Neural cell (in vitro differentiated cells): ENCODE measurements around the gene SLC66A2. TPM values are rescaled to one million over a fixed set of nuclear protein-coding genes. Genes with fewer than 3 reads are reported as not detected.

Experiments used
- H2AFZ ChIP-seq: fragments of 200-600, 300-800 bp; sonication (generic), shearing (Covaris generic); 2 replicates; pipeline ENCODE4 v1.6.0; 2014; ENCODE audit warnings: low read depth, mild to moderate bottlenecking, antibody characterized with exemption, low read length, moderate library complexity
- H3F3A ChIP-seq: fragments of 200-600 bp; shearing (Covaris generic); 2 replicates; pipeline ENCODE4 v1.6.1; 2016; ENCODE audit warnings: mild to moderate bottlenecking, moderate library complexity, mixed read lengths, antibody characterized with exemption, low read length; ENCODE audit not compliant: insufficient read depth, poor library complexity, severe bottlenecking
- H3K27ac ChIP-seq: fragments of 200-600, 300-800 bp; sonication (generic), shearing (Covaris generic); 2 replicates; pipeline ENCODE4 v1.5.1; 2014; ENCODE audit warnings: mild to moderate bottlenecking, low read length, moderate library complexity
- H3K27me3 ChIP-seq: fragments of 300-800, 200-600 bp; sonication (generic), shearing (Covaris generic); 2 replicates; pipeline ENCODE4 v1.6.0; 2014; ENCODE audit warnings: mild to moderate bottlenecking, low read depth, low read length, moderate library complexity; ENCODE audit not compliant: insufficient read depth
- H3K36me3 ChIP-seq: fragments of 300-800, 200-600 bp; sonication (generic), shearing (Covaris generic); 2 replicates; pipeline ENCODE4 v1.5.1; 2014; ENCODE audit warnings: mild to moderate bottlenecking, antibody characterized with exemption, low read length, moderate library complexity; ENCODE audit not compliant: insufficient read depth
- H3K4me2 ChIP-seq: fragments of 300-800, 200-600 bp; sonication (generic), shearing (Covaris generic); 2 replicates; pipeline ENCODE4 v1.6.0; 2014; ENCODE audit warnings: mild to moderate bottlenecking, low read length
- H3K4me3 ChIP-seq: fragments of 300-800, 200-600 bp; sonication (generic), shearing (Covaris generic); 2 replicates; pipeline ENCODE4 v1.5.1; 2014; ENCODE audit warnings: mild to moderate bottlenecking, low read length, moderate library complexity
- H3K79me2 ChIP-seq: fragments of 200-600 bp; shearing (Covaris generic); replicated peaks from 2 replicates; pipeline ENCODE4 v1.6.0; 2014; ENCODE audit warnings: mild to moderate bottlenecking, low read length, moderate library complexity; ENCODE audit not compliant: insufficient read depth
- H3K9ac ChIP-seq: fragments of 300-800, 200-600 bp; sonication (generic), shearing (Covaris generic); 2 replicates; pipeline ENCODE4 v1.6.1; 2016; ENCODE audit warnings: mild to moderate bottlenecking, low read length, mixed read lengths
- H3K9me2 ChIP-seq: fragments of 200-600 bp; shearing (Covaris generic); 2 replicates; pipeline ENCODE4 v1.6.1; 2016; ENCODE audit warnings: mild to moderate bottlenecking, low read length, mixed read lengths; ENCODE audit not compliant: insufficient read depth
- H3K9me3 ChIP-seq: fragments of 200-600, 300-800 bp; sonication (generic), shearing (Covaris generic); 2 replicates; pipeline ENCODE4 v1.6.1; 2016; ENCODE audit warnings: mild to moderate bottlenecking, mixed run types, low read length, moderate library complexity, mixed read lengths
- H4K20me1 ChIP-seq: fragments of 200-600 bp; shearing (Covaris generic); 2 replicates; pipeline ENCODE4 v1.6.1; 2016; ENCODE audit warnings: mild to moderate bottlenecking, mixed run types; ENCODE audit not compliant: insufficient read depth
- EP300 ChIP-seq: fragments of 450-650 bp; conservative IDR thresholded peaks from 2 replicates; pipeline ENCODE4 v1.6.1; 2014; ENCODE audit warnings: antibody characterized with exemption, mild to moderate bottlenecking, moderate library complexity; ENCODE audit not compliant: poor library complexity, severe bottlenecking
- EZH2 ChIP-seq: fragments of 200-600, 300-800 bp; shearing (Covaris generic), sonication (generic); IDR thresholded peaks from 2 replicates; pipeline ENCODE4 v1.6.1; 2014; ENCODE audit warnings: antibody characterized with exemption, low read length, borderline replicate concordance, mild to moderate bottlenecking; ENCODE audit not compliant: insufficient read depth, poor library complexity, severe bottlenecking
- MXI1 ChIP-seq: fragments of 450-650 bp; conservative IDR thresholded peaks from 2 replicates; pipeline ENCODE4 v1.6.1; 2014; ENCODE audit warnings: antibody characterized with exemption, mild to moderate bottlenecking; ENCODE audit not compliant: poor library complexity, severe bottlenecking
- POLR2AphosphoS5 ChIP-seq: IDR thresholded peaks from 2 replicates; pipeline ENCODE4 v1.6.1; 2012
- RAD21 ChIP-seq: fragments of 450-650 bp; conservative IDR thresholded peaks from 2 replicates; pipeline ENCODE4 v1.6.1; 2014; ENCODE audit warnings: antibody characterized with exemption, mild to moderate bottlenecking, moderate library complexity
- REST ChIP-seq: IDR thresholded peaks from 2 replicates; pipeline ENCODE4 v1.6.1; 2012; ENCODE audit warnings: borderline replicate concordance
- SMC3 ChIP-seq: fragments of 450-650 bp; conservative IDR thresholded peaks from 2 replicates; pipeline ENCODE4 v1.6.1; 2014; ENCODE audit warnings: antibody characterized with exemption, mild to moderate bottlenecking, moderate library complexity; ENCODE audit not compliant: poor library complexity
- TAF1 ChIP-seq: IDR thresholded peaks from 2 replicates; pipeline ENCODE4 v1.6.1; 2012; ENCODE audit warnings: low read depth
- polyA plus RNA-seq: library from polyadenylated mRNA; depleted of rRNA; stranded (reverse); fragments of >200 nt; gene quantifications from 2 replicates; pipeline ENCODE4 v1.2.3, GENCODE V29; 2014
- TF ChIP-seq, protein P1 (sequence below): fragments of 450-650 bp; IDR thresholded peaks from 2 replicates; pipeline ENCODE4 v1.5.1; 2014; ENCODE audit warnings: antibody characterized with exemption, mild to moderate bottlenecking, moderate library complexity; ENCODE audit not compliant: poor library complexity, severe bottlenecking

SLC66A2 gene
- polyA plus RNA-seq, 1 donor from 2014 or later, result 66.7 TPM

- peaks cover 31% of the 10 kb centered on the region for H3K9me3 ChIP-seq
- no peak for TF ChIP-seq POLR2AphosphoS5
- no peak for TF ChIP-seq MXI1
- TF ChIP-seq REST, result no peak
- no peak for TF ChIP-seq EZH2
- no peak for TF ChIP-seq EP300
- TF ChIP-seq, protein P1, sequence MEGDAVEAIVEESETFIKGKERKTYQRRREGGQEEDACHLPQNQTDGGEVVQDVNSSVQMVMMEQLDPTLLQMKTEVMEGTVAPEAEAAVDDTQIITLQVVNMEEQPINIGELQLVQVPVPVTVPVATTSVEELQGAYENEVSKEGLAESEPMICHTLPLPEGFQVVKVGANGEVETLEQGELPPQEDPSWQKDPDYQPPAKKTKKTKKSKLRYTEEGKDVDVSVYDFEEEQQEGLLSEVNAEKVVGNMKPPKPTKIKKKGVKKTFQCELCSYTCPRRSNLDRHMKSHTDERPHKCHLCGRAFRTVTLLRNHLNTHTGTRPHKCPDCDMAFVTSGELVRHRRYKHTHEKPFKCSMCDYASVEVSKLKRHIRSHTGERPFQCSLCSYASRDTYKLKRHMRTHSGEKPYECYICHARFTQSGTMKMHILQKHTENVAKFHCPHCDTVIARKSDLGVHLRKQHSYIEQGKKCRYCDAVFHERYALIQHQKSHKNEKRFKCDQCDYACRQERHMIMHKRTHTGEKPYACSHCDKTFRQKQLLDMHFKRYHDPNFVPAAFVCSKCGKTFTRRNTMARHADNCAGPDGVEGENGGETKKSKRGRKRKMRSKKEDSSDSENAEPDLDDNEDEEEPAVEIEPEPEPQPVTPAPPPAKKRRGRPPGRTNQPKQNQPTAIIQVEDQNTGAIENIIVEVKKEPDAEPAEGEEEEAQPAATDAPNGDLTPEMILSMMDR, result no peak
- no peak for TF ChIP-seq SMC3
- no peak for TF ChIP-seq TAF1
- TF ChIP-seq RAD21, result no peak
- H3K4me2 ChIP-seq, result no peak overlapping the region
- no peak overlapping the region for H3K9ac ChIP-seq
- no peaks in the 10 kb centered on the region for H3K79me2 ChIP-seq
- H3K27me3 ChIP-seq, result no peaks in the 10 kb centered on the region
- H4K20me1 ChIP-seq, result no peaks in the 10 kb centered on the region
- peaks cover 20% of the 10 kb centered on the region for H3K36me3 ChIP-seq
- H3K9me2 ChIP-seq, result no peaks in the 10 kb centered on the region
- no peak overlapping the region for H2AFZ ChIP-seq
- H3F3A ChIP-seq, result no peaks in the 10 kb centered on the region
- H3K4me3 ChIP-seq, result no peak overlapping the region
- no peak overlapping the region for H3K27ac ChIP-seq
Observed at GRCh38 chr18:79917169-79917852, 34.1 kb downstream of the SLC66A2 start.

- Histone ChIP-seq H4K20me1 (no peaks in the 10 kb centered on the region), H3K79me2 (no peaks in the 10 kb centered on the region), H3K9me3 (peaks cover 29% of the 10 kb centered on the region), H3K4me2 (no peak overlapping the region), H3K4me3 (no peak overlapping the region), H3K27me3 (no peaks in the 10 kb centered on the region), H3K9ac (no peak overlapping the region), H3K27ac (no peak overlapping the region), H3K9me2 (no peaks in the 10 kb centered on the region), H3K36me3 (peaks cover 20% of the 10 kb centered on the region), H2AFZ (no peak overlapping the region), H3F3A (no peaks in the 10 kb centered on the region)
- no peak for TF ChIP-seq RAD21
- TF ChIP-seq REST, result no peak
- no peak for TF ChIP-seq EZH2
- TF ChIP-seq, protein P1, result no peak
- no peak for TF ChIP-seq MXI1
- no peak for TF ChIP-seq SMC3
- no peak for TF ChIP-seq EP300
- no peak for TF ChIP-seq TAF1
- TF ChIP-seq POLR2AphosphoS5, result no peak
Observed at GRCh38 chr18:79916546-79917168, 34.8 kb downstream of the SLC66A2 start.
